Activated effector memory CD4-positive, alpha-beta T cell treated with anti-CD3 and anti-CD28 coated beads, Interleukin-2, amount 50 U/mL, for 16 hours (primary cell): ENCODE measurements around the gene MFNG.
A peak's percentile ranks its signal among the peaks of the same experiment; 100 is the strongest.

Experiments used
- DNase-seq: peaks from one replicate; pipeline ENCODE4 v3.0.0-alpha.2; 2020

Gene MFNG

GRCh38 chr22:37511395-37512104 lies 25.4 kb upstream of the MFNG start:
- DNase-seq, result no peak

- DNase-seq, result no peak
These were observed 23.9 kb upstream of the MFNG start for GRCh38 chr22:37510091-37510490.

GRCh38 chr22:37509059-37509860 lies 23.1 kb upstream of the MFNG start:
- DNase-seq, result no peak

GRCh38 chr22:37508431-37508992 lies 22.3 kb upstream of the MFNG start:
- DNase-seq, result no peak

GRCh38 chr22:37507731-37508130 lies 21.5 kb upstream of the MFNG start:
- DNase-seq, result no peak

- no peak for DNase-seq
These were observed 19.8 kb upstream of the MFNG start for GRCh38 chr22:37505989-37506388.

GRCh38 chr22:37505565-37505964 lies 19.4 kb upstream of the MFNG start:
- DNase-seq, result no peak

- no peak for DNase-seq
These were observed 18.8 kb upstream of the MFNG start for GRCh38 chr22:37504964-37505363.

- no peak for DNase-seq
These were observed 17.7 kb upstream of the MFNG start for GRCh38 chr22:37503850-37504249.

- no peak for DNase-seq
These were observed 17.0 kb upstream of the MFNG start for GRCh38 chr22:37503183-37503683.

GRCh38 chr22:37502342-37503182 lies 16.4 kb upstream of the MFNG start:
- DNase-seq, result no peak

GRCh38 chr22:37501610-37502341 lies 15.6 kb upstream of the MFNG start:
- DNase-seq, result no peak

- DNase-seq, result no peak
These were observed 14.8 kb upstream of the MFNG start for GRCh38 chr22:37500745-37501609.

- DNase-seq, result no peak
These were observed 13.8 kb upstream of the MFNG start for GRCh38 chr22:37499789-37500540.

GRCh38 chr22:37499027-37499707 lies 13.0 kb upstream of the MFNG start:
- DNase-seq, result no peak

GRCh38 chr22:37498289-37498909 lies 12.2 kb upstream of the MFNG start:
- DNase-seq, result peak; percentile 89

GRCh38 chr22:37497062-37497599 lies 10.9 kb upstream of the MFNG start:
- DNase-seq, result no peak

GRCh38 chr22:37496651-37497050 lies 10.5 kb upstream of the MFNG start:
- DNase-seq, result no peak

GRCh38 chr22:37493979-37494378 lies 7.8 kb upstream of the MFNG start:
- DNase-seq, result no peak
